GM12891 (cell line): ENCODE data around the gene SOX9.

Experiments
- POLR2A ChIP-seq: IDR thresholded peaks from 2 replicates; pipeline ENCODE4 v1.6.1; 2011; ENCODE audit warnings: low read depth, low read length, control low read depth
- POLR2AphosphoS5 ChIP-seq: IDR thresholded peaks from 2 replicates; pipeline ENCODE4 v1.6.1; 2011; ENCODE audit warnings: low read depth, low read length, control low read depth
- POU2F2 ChIP-seq: IDR thresholded peaks from 2 replicates; pipeline ENCODE4 v1.6.1; 2011; ENCODE audit warnings: low read depth, mild to moderate bottlenecking, control low read depth, low read length, moderate library complexity
- SPI1 ChIP-seq: IDR thresholded peaks from 2 replicates; pipeline ENCODE4 v1.6.1; 2011; ENCODE audit warnings: low read depth, low read length, control low read depth
- TAF1 ChIP-seq: IDR thresholded peaks from 2 replicates; pipeline ENCODE4 v1.6.1; 2011; ENCODE audit warnings: low read depth, low read length, control low read depth

GRCh38 chr17:72123530-72124437 is 3.0 kb downstream of the SOX9 start:
- no peak for TF ChIP-seq POU2F2
- TF ChIP-seq POLR2A = no peak
- no peak for TF ChIP-seq POLR2AphosphoS5
- no peak for TF ChIP-seq SPI1
- TF ChIP-seq TAF1 = no peak
